OCI-LY1 (cell line): Measurements from ENCODE around the gene CHRNG.

Source experiments
- CTCF ChIP-seq: fragments of 200-600 bp; sonication (generic), shearing (Covaris generic); IDR thresholded peaks from 2 replicates; pipeline ENCODE4 v1.5.1; 2017; ENCODE audit warnings: mild to moderate bottlenecking, antibody characterized with exemption, low read length, moderate library complexity, mixed read lengths
- EZH2 ChIP-seq: fragments of 200-600 bp; sonication (generic), shearing (Covaris generic); IDR thresholded peaks from 2 replicates; pipeline ENCODE4 v1.8.0; 2017; ENCODE audit warnings: borderline replicate concordance, mixed run types, mild to moderate bottlenecking, antibody characterized with exemption, low read length, moderate library complexity, mixed read lengths

DNA sequence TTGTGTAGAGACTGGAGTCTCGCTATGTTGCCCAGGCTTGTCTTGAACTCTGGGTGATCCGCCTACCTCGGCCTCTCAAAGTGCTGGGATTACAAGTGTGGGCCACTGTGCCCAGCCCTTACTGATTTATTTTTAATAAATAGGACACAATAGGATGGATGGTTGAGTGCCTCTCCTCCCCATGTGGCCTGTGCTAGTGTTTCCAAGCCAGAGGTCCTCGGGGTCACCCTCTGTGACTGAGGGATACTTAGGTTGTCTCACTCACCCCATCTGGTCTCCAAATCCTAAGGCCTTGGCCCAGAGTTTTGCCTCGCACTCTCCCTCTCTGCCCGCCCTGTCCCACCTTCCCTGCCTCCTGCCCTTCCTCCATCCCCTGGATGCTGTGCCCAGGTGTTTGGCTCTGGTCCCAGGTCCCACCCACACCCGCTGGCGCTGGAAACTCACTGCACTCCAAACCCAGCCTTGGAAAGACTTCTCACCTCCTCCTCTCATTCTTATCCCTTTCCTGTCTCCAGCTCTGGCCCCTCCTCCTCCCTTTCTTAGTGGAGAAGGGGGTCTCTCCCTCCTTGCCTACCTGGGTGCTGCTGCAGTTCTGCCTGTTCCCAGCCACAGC is 47.1 kb upstream of the CHRNG start:
- TF ChIP-seq CTCF = no peak
- no peak for TF ChIP-seq EZH2
